Type B pancreatic cell (in vitro differentiated cells): Measurements from ENCODE around the gene CELF4. TPM values are rescaled to one million over a fixed set of nuclear protein-coding genes. Genes with fewer than 3 reads are reported as not detected.

Experiments
- DNase-seq: peaks from one replicate; pipeline ENCODE4 v3.0.0; 2021; ENCODE audit warnings: mixed read lengths; ENCODE audit not compliant: unreplicated experiment; ENCODE audit errors: extremely low spot score
- H3K27ac Mint-ChIP-seq: 2 replicates; pipeline ENCODE4 v1.8.0; 2021; ENCODE audit warnings: mild to moderate bottlenecking, mixed read lengths
- H3K27me3 Mint-ChIP-seq: 2 replicates; pipeline ENCODE4 v1.8.0; 2021; ENCODE audit warnings: mixed read lengths
- H3K36me3 Mint-ChIP-seq: 2 replicates; pipeline ENCODE4 v1.8.0; 2021; ENCODE audit warnings: mixed read lengths
- H3K4me1 Mint-ChIP-seq: one replicate; pipeline ENCODE4 v1.8.0; 2021; ENCODE audit warnings: mixed read lengths; ENCODE audit not compliant: unreplicated experiment
- H3K4me3 Mint-ChIP-seq: 2 replicates; pipeline ENCODE4 v1.8.0; 2021; ENCODE audit warnings: mild to moderate bottlenecking, mixed read lengths
- H3K9me3 Mint-ChIP-seq: 2 replicates; pipeline ENCODE4 v1.8.0; 2021; ENCODE audit warnings: mixed read lengths
- total RNA-seq: library from RNA; stranded (reverse); gene quantifications from 2 replicates; pipeline ENCODE4 v1.2.1, GENCODE V29; 2021; ENCODE audit warnings: low replicate concordance
- TF ChIP-seq, protein P1 (sequence below): fragments of 200-600 bp; sonication (generic); conservative IDR thresholded peaks from 2 replicates; pipeline ENCODE4 v1.5.0; 2021; ENCODE audit warnings: antibody characterized with exemption, mild to moderate bottlenecking

CELF4 gene
- total RNA-seq, 1 donor from 2014 or later: 9.2 TPM

DNA sequence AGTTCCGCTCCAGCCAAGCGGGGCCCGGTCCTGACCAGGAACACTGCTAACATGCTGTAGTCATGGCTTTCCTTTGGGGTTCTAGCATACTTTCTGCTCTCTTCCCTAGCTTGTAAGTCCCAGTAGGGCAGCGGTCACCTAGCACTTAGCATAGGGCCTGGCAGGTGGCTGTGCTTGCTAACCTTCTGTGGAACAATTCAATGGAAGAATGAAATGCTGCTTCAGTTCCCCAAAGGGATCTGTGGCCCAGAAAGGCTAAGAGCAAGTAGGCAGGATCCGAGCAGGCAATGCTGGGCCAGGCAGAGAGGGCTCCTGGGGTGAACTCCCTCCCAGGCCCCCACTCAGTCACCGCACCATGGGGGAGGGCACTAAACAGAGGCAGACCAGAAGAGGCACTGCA, 266.8 kb downstream of the CELF4 start:
- Mint-ChIP-seq H3K4me1 (peaks cover 27% of the 10 kb centered on the region), H3K36me3 (no peaks in the 10 kb centered on the region), H3K9me3 (no peaks in the 10 kb centered on the region), H3K27ac (peak overlapping the region; percentile 86), H3K27me3 (no peaks in the 10 kb centered on the region), H3K4me3 (no peak overlapping the region)
- no peak for DNase-seq
- TF ChIP-seq, protein P1, sequence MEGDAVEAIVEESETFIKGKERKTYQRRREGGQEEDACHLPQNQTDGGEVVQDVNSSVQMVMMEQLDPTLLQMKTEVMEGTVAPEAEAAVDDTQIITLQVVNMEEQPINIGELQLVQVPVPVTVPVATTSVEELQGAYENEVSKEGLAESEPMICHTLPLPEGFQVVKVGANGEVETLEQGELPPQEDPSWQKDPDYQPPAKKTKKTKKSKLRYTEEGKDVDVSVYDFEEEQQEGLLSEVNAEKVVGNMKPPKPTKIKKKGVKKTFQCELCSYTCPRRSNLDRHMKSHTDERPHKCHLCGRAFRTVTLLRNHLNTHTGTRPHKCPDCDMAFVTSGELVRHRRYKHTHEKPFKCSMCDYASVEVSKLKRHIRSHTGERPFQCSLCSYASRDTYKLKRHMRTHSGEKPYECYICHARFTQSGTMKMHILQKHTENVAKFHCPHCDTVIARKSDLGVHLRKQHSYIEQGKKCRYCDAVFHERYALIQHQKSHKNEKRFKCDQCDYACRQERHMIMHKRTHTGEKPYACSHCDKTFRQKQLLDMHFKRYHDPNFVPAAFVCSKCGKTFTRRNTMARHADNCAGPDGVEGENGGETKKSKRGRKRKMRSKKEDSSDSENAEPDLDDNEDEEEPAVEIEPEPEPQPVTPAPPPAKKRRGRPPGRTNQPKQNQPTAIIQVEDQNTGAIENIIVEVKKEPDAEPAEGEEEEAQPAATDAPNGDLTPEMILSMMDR: no peak

DNA sequence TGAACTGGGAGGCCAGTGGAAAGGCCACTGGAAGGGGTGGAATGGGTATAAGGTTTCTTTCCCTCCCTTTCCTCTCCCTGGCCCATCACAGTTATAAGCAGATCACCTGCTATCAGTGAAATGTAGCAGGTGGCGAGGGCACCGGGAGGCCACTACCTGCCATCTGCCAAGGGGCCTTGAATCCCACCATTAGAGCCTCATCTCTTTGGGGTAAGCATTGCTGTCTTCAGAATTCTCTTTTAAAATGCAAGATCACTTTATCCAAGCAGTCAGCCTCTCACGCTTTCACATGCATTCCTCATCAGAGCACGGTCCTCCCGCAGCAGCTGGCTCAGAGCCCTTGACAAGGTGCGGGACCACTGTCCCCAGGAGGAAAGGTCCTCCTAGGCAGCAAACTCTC, 268.5 kb downstream of the CELF4 start:
- no peaks in the 10 kb centered on the region for H3K36me3 Mint-ChIP-seq
- no peak for DNase-seq
- H3K4me3 Mint-ChIP-seq: no peak overlapping the region
- H3K27me3 Mint-ChIP-seq: no peaks in the 10 kb centered on the region
- TF ChIP-seq, protein P1: no peak
- peaks cover 21% of the 10 kb centered on the region for H3K4me1 Mint-ChIP-seq
- no peaks in the 10 kb centered on the region for H3K9me3 Mint-ChIP-seq
- no peak overlapping the region for H3K27ac Mint-ChIP-seq

DNA sequence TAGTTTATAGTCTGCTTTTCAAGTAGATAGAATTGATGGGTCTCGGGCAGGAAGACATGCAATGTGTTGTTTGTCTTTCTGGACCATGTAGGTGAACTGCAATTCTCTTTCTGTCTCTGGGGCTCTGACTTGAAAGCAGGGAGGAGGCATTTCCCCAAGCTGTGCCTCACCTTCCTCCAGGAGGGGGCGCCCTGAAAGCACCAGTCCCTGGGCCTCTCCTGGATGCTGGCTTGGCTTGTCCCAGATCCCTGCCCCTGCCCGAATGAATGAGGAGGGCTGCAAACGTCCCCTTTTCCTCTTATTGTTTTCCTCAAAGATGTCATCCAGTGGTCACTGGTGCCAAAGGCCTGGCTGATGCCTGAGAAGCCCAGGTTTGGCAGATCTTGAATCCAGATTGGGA, 270.6 kb downstream of the CELF4 start:
- Mint-ChIP-seq H3K27ac (no peak overlapping the region), H3K9me3 (no peaks in the 10 kb centered on the region), H3K36me3 (no peaks in the 10 kb centered on the region), H3K4me3 (no peak overlapping the region), H3K27me3 (no peaks in the 10 kb centered on the region), H3K4me1 (peaks cover 12% of the 10 kb centered on the region)
- DNase-seq: no peak
- TF ChIP-seq, protein P1: peak; percentile 58

DNA sequence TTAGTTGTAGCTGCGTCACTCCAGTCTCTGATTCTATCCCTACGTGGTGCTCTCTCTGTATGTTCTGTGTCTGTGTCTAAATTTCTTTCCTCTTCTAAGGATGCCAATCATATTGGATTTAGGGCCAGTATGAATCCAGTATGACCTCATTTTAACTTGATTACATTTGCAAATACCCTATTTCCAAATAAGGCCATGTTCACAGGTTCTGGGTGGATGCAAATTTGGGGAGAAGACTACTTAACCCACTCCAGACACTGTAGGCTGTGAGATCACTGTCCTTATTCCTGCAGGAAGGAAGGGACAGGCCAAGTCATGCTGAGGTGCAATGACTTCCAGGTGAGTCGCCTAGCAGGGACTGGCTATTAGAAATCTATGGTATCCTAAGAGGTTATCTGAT, 272.2 kb downstream of the CELF4 start:
- TF ChIP-seq, protein P1: no peak
- no peaks in the 10 kb centered on the region for H3K36me3 Mint-ChIP-seq
- no peak overlapping the region for H3K4me3 Mint-ChIP-seq
- no peaks in the 10 kb centered on the region for H3K9me3 Mint-ChIP-seq
- H3K4me1 Mint-ChIP-seq: no peaks in the 10 kb centered on the region
- no peak overlapping the region for H3K27ac Mint-ChIP-seq
- DNase-seq: no peak
- no peaks in the 10 kb centered on the region for H3K27me3 Mint-ChIP-seq

DNA sequence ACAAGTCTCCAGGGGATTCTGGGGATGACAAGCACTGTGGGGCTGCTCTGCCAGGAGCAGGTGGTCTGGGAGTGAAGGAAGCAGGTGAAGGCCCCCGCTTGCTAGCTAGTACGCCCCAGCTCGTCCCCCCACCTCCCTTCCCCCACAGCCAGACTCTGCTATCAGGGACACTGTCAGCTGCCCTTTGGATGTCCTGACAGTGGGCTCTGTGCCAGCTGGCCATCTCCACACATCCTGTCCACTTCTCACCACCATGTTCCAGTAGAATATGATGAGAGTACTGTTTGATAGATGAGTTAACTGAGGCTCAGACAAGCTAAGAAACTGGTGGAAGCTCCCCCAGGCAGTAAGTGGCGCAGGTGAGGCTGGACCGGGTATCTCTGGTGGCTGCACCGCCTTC, 276.2 kb downstream of the CELF4 start:
- no peaks in the 10 kb centered on the region for H3K36me3 Mint-ChIP-seq
- no peak overlapping the region for H3K4me3 Mint-ChIP-seq
- DNase-seq: no peak
- TF ChIP-seq, protein P1: no peak
- H3K27ac Mint-ChIP-seq: no peak overlapping the region
- peaks cover 6% of the 10 kb centered on the region for H3K4me1 Mint-ChIP-seq
- peaks cover 5% of the 10 kb centered on the region for H3K27me3 Mint-ChIP-seq
- H3K9me3 Mint-ChIP-seq: no peaks in the 10 kb centered on the region

DNA sequence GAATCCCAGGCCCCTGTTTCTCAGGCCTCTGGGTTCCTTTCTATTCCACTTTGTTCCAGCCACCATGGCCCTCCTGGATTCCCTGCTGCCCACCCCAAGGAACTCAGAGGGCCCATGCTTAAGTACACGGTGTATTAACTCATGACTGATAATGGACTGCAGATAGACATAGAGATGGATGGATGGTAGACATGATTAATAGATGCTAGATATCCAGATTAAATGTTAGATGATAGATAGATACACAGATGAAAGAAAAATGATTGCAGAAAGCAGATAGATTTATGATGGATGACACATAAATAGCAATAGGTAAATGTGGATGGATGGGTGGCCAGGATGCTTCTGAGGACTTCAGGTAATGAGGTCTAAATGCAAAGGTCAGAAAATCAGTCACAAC, 278.0 kb downstream of the CELF4 start:
- H3K9me3 Mint-ChIP-seq: no peaks in the 10 kb centered on the region
- no peak overlapping the region for H3K27ac Mint-ChIP-seq

More for the DNA sequence above, 278.0 kb downstream of the CELF4 start:
- Mint-ChIP-seq H3K4me3 (no peak overlapping the region), H3K27me3 (peaks cover 5% of the 10 kb centered on the region), H3K36me3 (no peaks in the 10 kb centered on the region), H3K4me1 (peaks cover 6% of the 10 kb centered on the region)
- DNase-seq: no peak
- TF ChIP-seq, protein P1: no peak
